Fibroblast of lung (primary cell): ENCODE measurements around the gene IRF4. TPM values are rescaled to one million over a fixed set of nuclear protein-coding genes. Genes with fewer than 3 reads are reported as not detected.

ENCODE experiments used
- DNase-seq, 2 donors: peaks; one replicate each; pipeline versions ENCODE4 v3.0.0 to v3.0.0-alpha.2; 2010; ENCODE audit warnings: low read depth in 2 of 2
- H2AFZ ChIP-seq: 2 replicates; pipeline ENCODE4 v1.5.1; 2012; ENCODE audit warnings: low read length, control low read depth, inconsistent platforms
- H3K27ac ChIP-seq: 2 replicates; pipeline ENCODE4 v1.5.1; 2011; ENCODE audit warnings: low read length, control low read depth; ENCODE audit not compliant: insufficient read depth
- H3K27me3 ChIP-seq: 2 replicates; pipeline ENCODE4 v1.5.1; 2011; ENCODE audit warnings: mild to moderate bottlenecking, low read length; ENCODE audit not compliant: control insufficient read depth, insufficient read depth
- H3K36me3 ChIP-seq: 2 replicates; pipeline ENCODE4 v1.5.1; 2011; ENCODE audit warnings: low read length; ENCODE audit not compliant: control insufficient read depth, insufficient read depth
- H3K4me1 ChIP-seq: 2 replicates; pipeline ENCODE4 v1.5.1; 2011; ENCODE audit warnings: low read length; ENCODE audit not compliant: control insufficient read depth, insufficient read depth; ENCODE audit errors: extremely low read depth
- H3K4me2 ChIP-seq: 2 replicates; pipeline ENCODE4 v1.5.1; 2011; ENCODE audit warnings: low read length, control low read depth; ENCODE audit not compliant: insufficient read depth; ENCODE audit errors: extremely low read depth
- H3K4me3 ChIP-seq, 4 experiments: fragments of 200-600 bp in 1 of 4; sonication (generic) in 1 of 4; replicated peaks in 1 of 4; 2 replicates each; pipeline ENCODE4 v1.5.1; 2011 to 2016; ENCODE audit warnings: low read length in 4 of 4, low read depth in 3 of 4, mild to moderate bottlenecking in 3 of 4, control low read depth in 2 of 4, inconsistent platforms in 1 of 4, mixed read lengths in 1 of 4; ENCODE audit not compliant: insufficient read depth in 1 of 4; ENCODE audit errors: control extremely low read depth in 1 of 4
- H3K79me2 ChIP-seq: 2 replicates; pipeline ENCODE4 v1.5.1; 2012; ENCODE audit warnings: mild to moderate bottlenecking, low read length, inconsistent platforms; ENCODE audit not compliant: control insufficient read depth, insufficient read depth
- H3K9ac ChIP-seq: 2 replicates; pipeline ENCODE4 v1.5.1; 2011; ENCODE audit warnings: mild to moderate bottlenecking, low read length, control low read depth; ENCODE audit not compliant: insufficient read depth
- H3K9me3 ChIP-seq: 2 replicates; pipeline ENCODE4 v1.5.1; 2012; ENCODE audit warnings: low read depth, low read length; ENCODE audit not compliant: control insufficient read depth, insufficient read depth
- H4K20me1 ChIP-seq: 2 replicates; pipeline ENCODE4 v1.5.1; 2011; ENCODE audit warnings: low read length; ENCODE audit not compliant: control insufficient read depth, insufficient read depth; ENCODE audit errors: extremely low read depth
- EZH2 ChIP-seq: IDR thresholded peaks from 2 replicates; pipeline ENCODE4 v1.5.1; 2012; ENCODE audit warnings: low read length, control low read depth, mild to moderate bottlenecking; ENCODE audit errors: missing control alignments
- polyA plus RNA-seq, 2 donors: library from polyadenylated mRNA; depleted of rRNA in 1 of 2; stranded (reverse) in 1 of 2; unstranded in 1 of 2; fragments of >200 nt; gene quantifications; 2 replicates each; pipeline ENCODE4 v1.2.1, GENCODE V29; 2011 to 2012; ENCODE audit warnings: missing spikeins in 1 of 2
- total RNA-seq: library from RNA; depleted of rRNA; stranded (reverse); fragments of >200 nt; gene quantifications from 2 replicates; pipeline ENCODE4 v1.2.1, GENCODE V29; 2014
- TF ChIP-seq, protein P1 (sequence below), 2 donors: IDR thresholded peaks in 1 of 2; conservative IDR thresholded peaks in 1 of 2; 1 replicate in 1 of 2; 2 replicates in 1 of 2; pipeline ENCODE4 v1.5.1; 2011 to 2012; ENCODE audit warnings: low read length in 2 of 2, control low read depth in 1 of 2, inconsistent platforms in 1 of 2, low read depth in 1 of 2, mild to moderate bottlenecking in 1 of 2

The IRF4 gene
- total and polyA plus RNA-seq, 2 donors (not counting 1 experiment from before 2014, with no cell fraction given): under 0.01 to 0.01 TPM

DNA sequence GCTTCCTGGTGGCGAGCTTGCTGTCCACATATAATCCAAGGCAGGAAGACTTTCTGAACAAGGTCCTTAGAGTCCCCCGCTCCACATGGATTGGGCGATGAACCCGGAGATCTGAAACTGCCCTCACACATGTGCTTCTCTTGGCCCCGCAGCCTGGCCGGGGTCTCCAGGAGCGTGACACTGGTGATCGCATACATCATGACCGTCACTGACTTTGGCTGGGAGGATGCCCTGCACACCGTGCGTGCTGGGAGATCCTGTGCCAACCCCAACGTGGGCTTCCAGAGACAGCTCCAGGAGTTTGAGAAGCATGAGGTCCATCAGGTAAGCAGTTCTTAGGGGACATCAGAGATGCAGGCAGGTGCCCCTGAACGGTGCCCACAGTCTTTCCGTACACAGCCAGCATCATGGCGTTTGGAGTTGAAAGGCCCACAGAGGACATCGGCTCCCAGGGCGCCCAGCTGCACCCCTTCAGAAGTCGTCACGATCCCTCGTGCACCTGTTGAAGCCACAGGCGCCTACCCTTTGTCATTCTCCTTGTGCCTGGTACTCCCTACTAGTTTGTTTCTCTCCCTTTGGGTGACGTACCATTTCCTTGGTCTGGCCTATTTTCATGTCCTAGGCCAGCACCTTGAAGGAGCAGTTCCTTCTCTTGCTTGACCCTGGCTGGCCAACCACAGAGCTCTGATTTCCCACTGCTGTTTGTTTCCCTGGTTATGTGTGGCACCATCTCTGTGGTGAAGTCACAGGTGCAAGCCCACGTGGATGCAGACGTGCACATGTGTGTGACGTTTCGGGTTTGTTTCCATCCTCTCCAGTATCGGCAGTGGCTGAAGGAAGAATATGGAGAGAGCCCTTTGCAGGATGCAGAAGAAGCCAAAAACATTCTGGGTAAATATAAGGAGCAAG lies 43.3 kb upstream of the IRF4 start:
- Histone ChIP-seq H3K79me2 (no peaks in the 10 kb centered on the region), H3K27me3 (no peaks in the 10 kb centered on the region), H3K4me1 (no peaks in the 10 kb centered on the region), H3K9me3 (no peaks in the 10 kb centered on the region), H2AFZ (no peak overlapping the region), H3K4me3 (no peak overlapping the region), H3K27ac (no peak overlapping the region), H3K9ac (no peak overlapping the region), H3K36me3 (no peaks in the 10 kb centered on the region), H4K20me1 (no peaks in the 10 kb centered on the region), H3K4me2 (no peak overlapping the region)
- no peak for DNase-seq
- TF ChIP-seq, protein P1, sequence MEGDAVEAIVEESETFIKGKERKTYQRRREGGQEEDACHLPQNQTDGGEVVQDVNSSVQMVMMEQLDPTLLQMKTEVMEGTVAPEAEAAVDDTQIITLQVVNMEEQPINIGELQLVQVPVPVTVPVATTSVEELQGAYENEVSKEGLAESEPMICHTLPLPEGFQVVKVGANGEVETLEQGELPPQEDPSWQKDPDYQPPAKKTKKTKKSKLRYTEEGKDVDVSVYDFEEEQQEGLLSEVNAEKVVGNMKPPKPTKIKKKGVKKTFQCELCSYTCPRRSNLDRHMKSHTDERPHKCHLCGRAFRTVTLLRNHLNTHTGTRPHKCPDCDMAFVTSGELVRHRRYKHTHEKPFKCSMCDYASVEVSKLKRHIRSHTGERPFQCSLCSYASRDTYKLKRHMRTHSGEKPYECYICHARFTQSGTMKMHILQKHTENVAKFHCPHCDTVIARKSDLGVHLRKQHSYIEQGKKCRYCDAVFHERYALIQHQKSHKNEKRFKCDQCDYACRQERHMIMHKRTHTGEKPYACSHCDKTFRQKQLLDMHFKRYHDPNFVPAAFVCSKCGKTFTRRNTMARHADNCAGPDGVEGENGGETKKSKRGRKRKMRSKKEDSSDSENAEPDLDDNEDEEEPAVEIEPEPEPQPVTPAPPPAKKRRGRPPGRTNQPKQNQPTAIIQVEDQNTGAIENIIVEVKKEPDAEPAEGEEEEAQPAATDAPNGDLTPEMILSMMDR (conservative IDR thresholded peaks at IDR 0.05 in 1 of 2, IDR thresholded peaks at IDR 0.05 in 1 of 2; ENCODE audit: low read depth in 1 of 2, low read length in 2 of 2): no peak
- TF ChIP-seq EZH2: no peak

DNA sequence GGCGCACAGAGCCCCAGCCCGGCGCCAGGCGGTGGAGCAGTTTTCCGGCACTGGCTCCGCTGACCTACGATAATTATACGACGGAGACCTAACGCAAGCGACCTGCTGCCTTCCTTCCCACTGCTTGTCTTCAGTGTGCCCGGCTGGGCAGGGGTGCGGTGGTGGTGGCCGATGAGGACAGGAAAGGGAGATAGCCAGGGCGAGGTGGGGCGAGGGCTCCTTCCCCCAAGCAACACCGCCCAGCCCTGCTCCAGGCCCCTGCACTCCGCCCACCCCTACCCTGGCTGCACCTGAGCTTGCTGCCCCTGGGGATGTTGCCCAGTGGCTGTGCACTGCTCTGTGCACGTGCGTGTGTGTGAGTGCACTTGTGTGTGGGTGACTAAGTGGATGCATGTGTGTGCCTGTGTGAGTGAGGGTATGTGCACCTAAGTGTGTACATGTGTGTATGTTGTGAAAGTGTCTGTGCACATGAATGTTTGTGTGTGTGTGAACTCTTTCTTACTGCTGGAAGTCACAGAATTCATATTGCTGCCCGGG lies 42.6 kb upstream of the IRF4 start:
- TF ChIP-seq, protein P1 (conservative IDR thresholded peaks at IDR 0.05 in 1 of 2, IDR thresholded peaks at IDR 0.05 in 1 of 2; ENCODE audit: low read depth in 1 of 2, low read length in 2 of 2): no peak
- no peak for TF ChIP-seq EZH2
- Histone ChIP-seq H3K4me3 (no peak overlapping the region), H3K79me2 (no peaks in the 10 kb centered on the region), H3K27me3 (no peaks in the 10 kb centered on the region), H3K9me3 (no peaks in the 10 kb centered on the region), H2AFZ (no peak overlapping the region), H3K4me1 (no peaks in the 10 kb centered on the region), H3K9ac (no peak overlapping the region), H3K27ac (no peak overlapping the region), H3K36me3 (no peaks in the 10 kb centered on the region), H4K20me1 (no peaks in the 10 kb centered on the region), H3K4me2 (no peak overlapping the region)
- DNase-seq: no peak

DNA sequence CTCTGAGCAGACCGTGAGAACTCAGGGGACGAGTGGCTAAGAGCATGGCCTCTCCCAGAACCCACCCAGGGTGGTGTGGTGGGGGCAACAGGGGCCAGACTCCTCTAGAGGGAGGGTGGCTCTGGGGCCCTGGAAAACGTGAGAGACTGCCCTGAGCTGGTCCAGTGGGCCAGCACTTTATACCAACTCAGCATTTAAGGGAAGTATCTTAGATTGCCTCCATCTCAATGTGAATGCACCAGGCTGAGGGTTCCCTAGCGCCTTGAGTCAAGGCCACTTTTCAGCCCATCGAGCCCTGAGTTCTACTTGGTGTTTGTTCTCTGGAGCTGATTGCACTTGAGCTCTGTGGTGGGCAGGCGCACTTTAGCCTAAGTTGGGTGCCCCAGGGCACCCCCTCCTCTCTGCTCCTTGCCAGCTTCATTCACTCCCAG lies 42.0 kb upstream of the IRF4 start:
- Histone ChIP-seq H3K4me3 (no peak overlapping the region), H3K9ac (no peak overlapping the region), H3K79me2 (no peaks in the 10 kb centered on the region), H3K4me1 (no peaks in the 10 kb centered on the region), H3K4me2 (no peak overlapping the region), H3K9me3 (no peaks in the 10 kb centered on the region), H3K27me3 (no peaks in the 10 kb centered on the region), H3K27ac (no peak overlapping the region), H4K20me1 (no peaks in the 10 kb centered on the region), H2AFZ (no peak overlapping the region), H3K36me3 (no peaks in the 10 kb centered on the region)
- TF ChIP-seq EZH2: no peak
- TF ChIP-seq, protein P1 (conservative IDR thresholded peaks at IDR 0.05 in 1 of 2, IDR thresholded peaks at IDR 0.05 in 1 of 2; ENCODE audit: low read depth in 1 of 2, low read length in 2 of 2): no peak
- DNase-seq: no peak
